ENCODE data around the gene PEX19. TPM values are rescaled to one million over a fixed set of nuclear protein-coding genes. Genes with fewer than 3 reads are reported as not detected.

Gene PEX19
- total RNA-seq, 1 donor from 2014 or later: 61.7 TPM

GRCh38 chr1:160232911-160233310 lies 52.0 kb downstream of the PEX19 start:
- Mint-ChIP-seq H3K27ac (ENCODE audit: unreplicated experiment) (no peak overlapping the region), H3K27me3 (ENCODE audit: unreplicated experiment) (peaks cover 1% of the 10 kb centered on the region), H3K4me3 (ENCODE audit: unreplicated experiment) (no peak overlapping the region), H3K4me1 (ENCODE audit: unreplicated experiment) (no peaks in the 10 kb centered on the region), H3K36me3 (ENCODE audit: low read depth, unreplicated experiment) (peaks cover 14% of the 10 kb centered on the region), H3K9me3 (ENCODE audit: unreplicated experiment) (no peaks in the 10 kb centered on the region)
- TF ChIP-seq, protein P1, sequence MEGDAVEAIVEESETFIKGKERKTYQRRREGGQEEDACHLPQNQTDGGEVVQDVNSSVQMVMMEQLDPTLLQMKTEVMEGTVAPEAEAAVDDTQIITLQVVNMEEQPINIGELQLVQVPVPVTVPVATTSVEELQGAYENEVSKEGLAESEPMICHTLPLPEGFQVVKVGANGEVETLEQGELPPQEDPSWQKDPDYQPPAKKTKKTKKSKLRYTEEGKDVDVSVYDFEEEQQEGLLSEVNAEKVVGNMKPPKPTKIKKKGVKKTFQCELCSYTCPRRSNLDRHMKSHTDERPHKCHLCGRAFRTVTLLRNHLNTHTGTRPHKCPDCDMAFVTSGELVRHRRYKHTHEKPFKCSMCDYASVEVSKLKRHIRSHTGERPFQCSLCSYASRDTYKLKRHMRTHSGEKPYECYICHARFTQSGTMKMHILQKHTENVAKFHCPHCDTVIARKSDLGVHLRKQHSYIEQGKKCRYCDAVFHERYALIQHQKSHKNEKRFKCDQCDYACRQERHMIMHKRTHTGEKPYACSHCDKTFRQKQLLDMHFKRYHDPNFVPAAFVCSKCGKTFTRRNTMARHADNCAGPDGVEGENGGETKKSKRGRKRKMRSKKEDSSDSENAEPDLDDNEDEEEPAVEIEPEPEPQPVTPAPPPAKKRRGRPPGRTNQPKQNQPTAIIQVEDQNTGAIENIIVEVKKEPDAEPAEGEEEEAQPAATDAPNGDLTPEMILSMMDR (IDR thresholded peaks at IDR 0.05; ENCODE audit: unreplicated experiment): no peak
- no peak for DNase-seq (ENCODE audit: low spot score)

- Mint-ChIP-seq H3K36me3 (ENCODE audit: low read depth, unreplicated experiment) (peaks cover 22% of the 10 kb centered on the region), H3K4me3 (ENCODE audit: unreplicated experiment) (no peak overlapping the region), H3K27me3 (ENCODE audit: unreplicated experiment) (no peaks in the 10 kb centered on the region), H3K9me3 (ENCODE audit: unreplicated experiment) (no peaks in the 10 kb centered on the region), H3K4me1 (ENCODE audit: unreplicated experiment) (no peaks in the 10 kb centered on the region), H3K27ac (ENCODE audit: unreplicated experiment) (no peak overlapping the region)
- TF ChIP-seq, protein P1 (IDR thresholded peaks at IDR 0.05; ENCODE audit: unreplicated experiment): no peak
- DNase-seq (ENCODE audit: low spot score): no peak
These were observed 56.5 kb downstream of the PEX19 start for GRCh38 chr1:160228431-160228830.

GRCh38 chr1:160227561-160227960 lies 57.4 kb downstream of the PEX19 start:
- DNase-seq (ENCODE audit: low spot score): no peak
- TF ChIP-seq, protein P1 (IDR thresholded peaks at IDR 0.05; ENCODE audit: unreplicated experiment): no peak
- peaks cover 29% of the 10 kb centered on the region for H3K36me3 Mint-ChIP-seq (ENCODE audit: low read depth, unreplicated experiment)
- H3K9me3 Mint-ChIP-seq (ENCODE audit: unreplicated experiment): no peaks in the 10 kb centered on the region
- no peaks in the 10 kb centered on the region for H3K27me3 Mint-ChIP-seq (ENCODE audit: unreplicated experiment)
- no peaks in the 10 kb centered on the region for H3K4me1 Mint-ChIP-seq (ENCODE audit: unreplicated experiment)
- no peak overlapping the region for H3K4me3 Mint-ChIP-seq (ENCODE audit: unreplicated experiment)
- H3K27ac Mint-ChIP-seq (ENCODE audit: unreplicated experiment): no peak overlapping the region

DNA sequence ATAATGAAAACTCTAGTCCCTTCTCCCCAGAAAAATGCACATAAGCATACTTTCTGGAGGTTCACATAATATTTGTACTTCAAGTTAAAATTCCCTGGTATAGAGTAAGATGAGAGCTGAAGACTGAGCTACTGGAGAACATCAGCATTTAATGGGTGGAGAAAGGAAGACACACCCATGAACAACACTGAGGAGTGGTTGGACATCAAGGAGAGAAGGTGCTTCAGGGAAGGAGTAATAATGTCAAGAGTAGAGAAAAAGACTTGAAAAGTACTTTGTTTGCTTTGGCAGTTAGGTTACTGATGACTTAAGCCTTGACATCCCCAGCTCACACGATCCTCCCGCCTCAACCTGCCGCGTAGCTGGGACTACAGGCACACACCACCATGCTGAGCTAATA lies 57.9 kb downstream of the PEX19 start:
- no peak overlapping the region for H3K4me3 Mint-ChIP-seq (ENCODE audit: unreplicated experiment)
- H3K36me3 Mint-ChIP-seq (ENCODE audit: low read depth, unreplicated experiment): peaks cover 34% of the 10 kb centered on the region

More for the DNA sequence above, 57.9 kb downstream of the PEX19 start:
- TF ChIP-seq, protein P1 (IDR thresholded peaks at IDR 0.05; ENCODE audit: unreplicated experiment): no peak
- Mint-ChIP-seq H3K27ac (ENCODE audit: unreplicated experiment) (no peak overlapping the region), H3K9me3 (ENCODE audit: unreplicated experiment) (no peaks in the 10 kb centered on the region), H3K4me1 (ENCODE audit: unreplicated experiment) (no peaks in the 10 kb centered on the region), H3K27me3 (ENCODE audit: unreplicated experiment) (no peaks in the 10 kb centered on the region)
- DNase-seq (ENCODE audit: low spot score): no peak

Other genes with a start within 250 kb of the PEX19 start
- not detected for gene KCNJ10, start 215.0 kb downstream of the PEX19 start, total RNA-seq (ENCODE audit: unreplicated experiment)
- gene KCNJ9, start 203.6 kb downstream of the PEX19 start, total RNA-seq (ENCODE audit: unreplicated experiment): 0.05 TPM
- gene IGSF8, start 186.5 kb downstream of the PEX19 start, total RNA-seq (ENCODE audit: unreplicated experiment): 17.2 TPM
- gene ATP1A2, start 169.4 kb downstream of the PEX19 start, total RNA-seq (ENCODE audit: unreplicated experiment): 0.49 TPM
- not detected for gene ATP1A4, start 133.5 kb downstream of the PEX19 start, total RNA-seq (ENCODE audit: unreplicated experiment)
- not detected for gene CASQ1, start 94.6 kb downstream of the PEX19 start, total RNA-seq (ENCODE audit: unreplicated experiment)
- 593 TPM for gene PEA15, start 79.7 kb downstream of the PEX19 start, total RNA-seq (ENCODE audit: unreplicated experiment)
- gene DCAF8, start 22.6 kb downstream of the PEX19 start, total RNA-seq (ENCODE audit: unreplicated experiment): 134 TPM
- gene COPA, start 58.1 kb upstream of the PEX19 start, total RNA-seq (ENCODE audit: unreplicated experiment): 178 TPM
- 115 TPM for gene NCSTN, start 58.2 kb upstream of the PEX19 start, total RNA-seq (ENCODE audit: unreplicated experiment)
- 1.2 TPM for gene NHLH1, start 81.9 kb upstream of the PEX19 start, total RNA-seq (ENCODE audit: unreplicated experiment)
- 79.8 TPM for gene VANGL2, start 115.4 kb upstream of the PEX19 start, total RNA-seq (ENCODE audit: unreplicated experiment)
- gene SLAMF6, start 238.1 kb upstream of the PEX19 start, total RNA-seq (ENCODE audit: unreplicated experiment): not detected

Measured in endothelial cell (in vitro differentiated cells).